GM06990 (cell line): ENCODE measurements around the gene TMA7B.

Experiments used
- DNase-seq: peaks from one replicate; pipeline ENCODE4 v3.0.0-alpha.2; 2011; ENCODE audit not compliant: insufficient read length; ENCODE audit errors: extremely low read depth
- H3K27me3 ChIP-seq: replicated peaks from 2 replicates; pipeline ENCODE4 v1.6.0; 2011; ENCODE audit warnings: low read length; ENCODE audit not compliant: control insufficient read depth, insufficient read depth
- H3K36me3 ChIP-seq: 2 replicates; pipeline ENCODE4 v1.5.1; 2011; ENCODE audit warnings: low read length; ENCODE audit not compliant: control insufficient read depth, insufficient read depth
- H3K4me3 ChIP-seq: replicated peaks from 2 replicates; pipeline ENCODE4 v1.5.1; 2011; ENCODE audit warnings: low read depth, mild to moderate bottlenecking, control low read depth, low read length
- CTCF ChIP-seq: IDR thresholded peaks from 2 replicates; pipeline ENCODE4 v1.5.1; 2011; ENCODE audit warnings: low read length, control low read depth, mild to moderate bottlenecking, inconsistent platforms; ENCODE audit not compliant: insufficient read depth, poor library complexity, severe bottlenecking

TMA7B gene

GRCh38 chr22:39923696-39924095 lies 36.5 kb upstream of the TMA7B start:
- H3K4me3 ChIP-seq: no peak overlapping the region
- no peaks in the 10 kb centered on the region for H3K27me3 ChIP-seq
- TF ChIP-seq CTCF: no peak
- no peak for DNase-seq
- no peaks in the 10 kb centered on the region for H3K36me3 ChIP-seq

- DNase-seq: no peak
- H3K4me3 ChIP-seq: no peak overlapping the region
- no peaks in the 10 kb centered on the region for H3K27me3 ChIP-seq
- no peak for TF ChIP-seq CTCF
- no peaks in the 10 kb centered on the region for H3K36me3 ChIP-seq
Measured at GRCh38 chr22:39924286-39924685, 35.9 kb upstream of the TMA7B start.

- Histone ChIP-seq H3K36me3 (no peaks in the 10 kb centered on the region), H3K4me3 (no peak overlapping the region), H3K27me3 (no peaks in the 10 kb centered on the region)
- DNase-seq: no peak
- no peak for TF ChIP-seq CTCF
Measured at GRCh38 chr22:39925273-39925672, 34.9 kb upstream of the TMA7B start.

DNA sequence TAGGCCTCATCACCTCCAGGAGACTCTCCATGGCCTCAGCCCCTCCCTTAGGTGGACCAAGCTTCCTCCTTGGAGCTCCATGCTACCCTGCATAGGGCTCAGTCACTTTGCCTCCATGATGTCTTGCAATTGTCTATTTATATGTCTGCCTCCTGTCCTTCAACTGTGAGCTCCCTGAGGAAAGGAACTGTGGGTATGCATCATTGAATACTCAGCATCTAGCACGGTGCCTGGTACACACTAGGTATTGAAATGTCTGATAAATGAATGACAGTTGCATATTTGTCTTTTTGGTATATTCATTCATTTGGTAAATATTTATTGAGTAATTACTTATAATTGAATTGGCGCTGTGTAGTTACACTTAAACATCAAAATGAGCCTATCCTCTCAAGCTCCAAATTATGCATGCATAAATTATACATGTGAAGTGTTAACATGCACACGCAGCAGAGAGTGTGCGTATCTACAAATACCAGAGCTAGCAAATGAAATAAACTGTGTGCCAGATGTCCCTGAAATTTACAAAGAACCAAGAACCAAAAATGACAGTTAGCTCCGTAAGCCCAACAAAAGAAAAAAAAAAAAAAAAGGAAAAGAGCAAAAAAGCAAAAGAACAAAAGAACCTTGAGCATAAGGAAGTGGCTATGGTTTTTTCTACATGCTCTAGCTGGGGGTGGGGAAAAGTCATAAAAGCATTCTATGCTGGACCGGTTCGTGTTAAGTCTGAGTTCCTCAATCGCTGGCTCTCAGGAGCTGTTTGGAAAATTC lies 34.1 kb upstream of the TMA7B start:
- Histone ChIP-seq H3K27me3 (no peaks in the 10 kb centered on the region), H3K36me3 (no peaks in the 10 kb centered on the region), H3K4me3 (no peak overlapping the region)
- DNase-seq: no peak
- TF ChIP-seq CTCF: no peak

DNA sequence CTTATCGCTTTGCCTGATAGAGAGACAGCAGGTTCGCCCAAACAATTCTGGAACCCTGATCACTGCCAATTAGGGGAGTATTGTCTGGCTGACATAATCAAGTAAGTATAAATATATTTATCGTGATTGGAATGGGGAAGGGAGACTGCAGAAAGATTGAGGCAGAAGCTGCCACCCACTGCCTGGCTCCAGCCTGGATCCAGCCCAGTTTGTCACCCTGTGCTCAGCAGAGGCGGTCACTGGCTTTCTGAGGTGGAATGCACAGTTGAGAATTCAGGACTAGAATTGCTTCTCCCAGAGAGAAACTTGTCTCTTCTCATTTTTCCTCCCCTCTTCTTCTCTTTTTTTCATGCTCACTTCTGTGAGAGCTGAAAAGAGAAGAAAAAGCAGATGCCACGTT lies 33.4 kb upstream of the TMA7B start:
- no peak for DNase-seq
- Histone ChIP-seq H3K27me3 (no peaks in the 10 kb centered on the region), H3K4me3 (no peak overlapping the region), H3K36me3 (no peaks in the 10 kb centered on the region)
- no peak for TF ChIP-seq CTCF

DNA sequence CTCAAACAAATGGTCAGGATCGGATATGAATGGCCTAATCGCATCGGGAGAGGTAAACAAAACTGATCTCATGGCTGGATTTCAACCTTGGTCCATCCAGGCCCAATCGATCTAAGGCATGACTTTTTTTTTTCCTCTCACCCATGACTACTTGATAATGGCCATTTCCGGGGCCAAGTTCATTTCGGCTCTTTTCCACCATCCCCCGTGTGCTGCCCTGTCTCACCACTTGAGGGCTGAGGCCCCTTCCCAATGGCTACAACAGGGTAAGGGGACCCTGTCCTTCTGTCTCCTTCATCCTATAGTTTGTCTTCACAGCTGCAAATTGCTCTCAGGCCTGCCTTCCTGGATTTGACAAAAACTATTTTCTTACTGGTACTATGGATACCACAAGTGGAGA lies 32.7 kb upstream of the TMA7B start:
- DNase-seq: no peak
- no peak overlapping the region for H3K4me3 ChIP-seq
- no peaks in the 10 kb centered on the region for H3K36me3 ChIP-seq
- H3K27me3 ChIP-seq: no peaks in the 10 kb centered on the region
- peak; percentile 4 for TF ChIP-seq CTCF
